BLaER1 treated with 17β-estradiol and CSF1 and Interleukin-3, amounts not matched to agents 10 nM and 100 nM (cell line): ENCODE results near the gene CTIF.
A peak's percentile ranks its signal among the peaks of the same experiment; 100 is the strongest.

Experiments used
- H3K27ac ChIP-seq, 11 experiments: shearing (Covaris generic); formaldehyde crosslinking; 2 replicates each; pipeline ENCODE4 v1.8.1; 2022
- H3K27me3 ChIP-seq, 11 experiments: shearing (Covaris generic); formaldehyde crosslinking; 2 replicates each; pipeline ENCODE4 v1.8.1; 2022
- H3K36me3 ChIP-seq, 11 experiments: shearing (Covaris generic); formaldehyde crosslinking; 2 replicates each; pipeline ENCODE4 v1.8.1; 2022
- H3K4me1 ChIP-seq, 10 experiments: shearing (Covaris generic); formaldehyde crosslinking; 2 replicates each; pipeline ENCODE4 v1.8.1; 2022
- H3K4me2 ChIP-seq, 11 experiments: shearing (Covaris generic); formaldehyde crosslinking; 2 replicates each; pipeline ENCODE4 v1.8.1; 2022
- H3K4me3 ChIP-seq, 10 experiments: shearing (Covaris generic); formaldehyde crosslinking; 2 replicates each; pipeline ENCODE4 v1.8.1; 2022
- H3K9ac ChIP-seq, 11 experiments: shearing (Covaris generic); formaldehyde crosslinking; 2 replicates each; pipeline ENCODE4 v1.8.1; 2022
- H3K9me3 ChIP-seq, 11 experiments: shearing (Covaris generic); formaldehyde crosslinking; replicated peaks in 1 of 11; 2 replicates each; pipeline ENCODE4 v1.8.1; 2022
- H4K20me1 ChIP-seq, 11 experiments: shearing (Covaris generic); formaldehyde crosslinking; 2 replicates each; pipeline ENCODE4 v1.8.1; 2022
- Cebpa-rat ChIP-seq, 11 experiments: shearing (Covaris generic); IDR thresholded peaks; 2 replicates each; pipeline ENCODE4 v1.8.1; 2022

The CTIF gene

DNA sequence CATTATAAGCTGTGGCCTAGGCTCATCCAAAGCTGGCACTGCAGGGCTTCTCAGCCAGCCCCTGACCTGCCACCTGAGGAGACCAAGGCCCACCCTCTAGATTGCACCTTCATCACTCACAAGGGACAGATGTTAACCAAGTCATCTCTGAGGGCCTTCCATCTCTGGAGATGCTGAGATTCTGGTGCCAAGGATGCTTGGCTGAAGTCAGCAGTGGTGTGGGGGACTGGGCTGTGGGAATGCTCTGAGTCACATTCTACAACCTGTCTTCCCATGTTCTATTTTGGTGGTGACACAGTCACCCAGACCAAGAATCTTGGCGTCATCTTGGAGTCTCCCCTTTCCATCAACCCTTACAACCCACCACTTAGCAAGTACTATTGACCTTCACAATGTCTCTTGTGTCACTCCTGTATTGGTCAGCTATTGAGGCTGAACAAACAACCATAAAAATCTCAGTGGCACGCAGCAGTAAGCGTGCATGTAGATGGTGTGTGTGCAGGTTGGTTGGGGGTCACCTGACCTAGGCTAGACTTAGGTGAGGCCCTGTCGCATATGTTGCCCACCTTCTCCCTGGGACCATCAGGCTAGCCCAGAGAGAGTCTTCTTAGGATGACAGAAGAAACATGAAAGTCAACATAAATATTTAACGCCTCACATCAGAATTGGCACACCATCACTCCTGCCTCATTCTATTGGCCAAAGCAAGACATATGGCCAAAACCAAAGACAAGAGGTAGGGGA, 276.9 kb downstream of the CTIF start:
- no peaks in the 10 kb centered on the region for H3K27me3 ChIP-seq
- peaks cover 0 to 38% (median 9%) of the 10 kb centered on the region in 11 experiments; a peak in 7 of 22 replicates for H3K36me3 ChIP-seq
- H3K4me1 ChIP-seq = peaks cover 46 to 99% (median 86%) of the 10 kb centered on the region in 10 experiments
- TF ChIP-seq Cebpa-rat (IDR thresholded peaks at IDR 0.05) = no peak
- peak overlapping the region in 8 of 11 experiments; percentile 10 to 82 (median 76); a peak in 12 of 22 replicates for H3K27ac ChIP-seq
- H4K20me1 ChIP-seq = peaks cover 0 to 8% (median 0%) of the 10 kb centered on the region in 11 experiments; a peak in 2 of 22 replicates
- H3K9ac ChIP-seq = no peak overlapping the region
- peak overlapping the region in 10 of 11 experiments; percentile 13 to 95 (median 82); a peak in 16 of 22 replicates for H3K4me2 ChIP-seq
- no peak overlapping the region for H3K4me3 ChIP-seq
- H3K9me3 ChIP-seq = no peaks in the 10 kb centered on the region

DNA sequence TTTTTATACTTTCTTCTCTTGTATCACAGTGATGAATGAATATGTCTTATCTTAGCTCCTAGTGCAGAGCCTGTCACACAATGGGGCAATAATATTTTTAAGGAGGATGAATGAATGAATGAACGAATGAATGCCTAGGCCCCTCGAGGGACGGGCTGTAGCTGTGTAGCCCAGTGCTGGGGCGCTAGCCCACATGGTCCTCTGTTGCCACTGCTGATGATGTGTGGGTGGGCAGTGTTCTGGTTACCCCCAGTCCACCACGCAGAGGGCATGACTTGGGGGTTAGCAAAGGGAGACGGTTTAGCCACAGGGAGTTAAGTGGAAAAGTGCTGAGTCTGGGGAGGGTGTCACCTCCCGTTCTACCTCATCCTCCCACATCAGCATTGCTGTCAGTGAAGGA, 277.7 kb downstream of the CTIF start:
- H3K27me3 ChIP-seq = no peaks in the 10 kb centered on the region
- H3K4me2 ChIP-seq = peak overlapping the region in 4 of 11 experiments; percentile 7 to 74 (median 18); a peak in 1 of 22 replicates
- no peak overlapping the region for H3K4me3 ChIP-seq
- H3K9me3 ChIP-seq = no peaks in the 10 kb centered on the region
- H3K36me3 ChIP-seq = peaks cover 0 to 38% (median 9%) of the 10 kb centered on the region in 11 experiments; a peak in 7 of 22 replicates
- TF ChIP-seq Cebpa-rat (IDR thresholded peaks at IDR 0.05) = no peak
- peaks cover 49 to 100% (median 93%) of the 10 kb centered on the region in 10 experiments for H3K4me1 ChIP-seq
- peaks cover 0 to 14% (median 0%) of the 10 kb centered on the region in 11 experiments; a peak in 2 of 22 replicates for H4K20me1 ChIP-seq
- no peak overlapping the region for H3K9ac ChIP-seq
- no peak overlapping the region for H3K27ac ChIP-seq

DNA sequence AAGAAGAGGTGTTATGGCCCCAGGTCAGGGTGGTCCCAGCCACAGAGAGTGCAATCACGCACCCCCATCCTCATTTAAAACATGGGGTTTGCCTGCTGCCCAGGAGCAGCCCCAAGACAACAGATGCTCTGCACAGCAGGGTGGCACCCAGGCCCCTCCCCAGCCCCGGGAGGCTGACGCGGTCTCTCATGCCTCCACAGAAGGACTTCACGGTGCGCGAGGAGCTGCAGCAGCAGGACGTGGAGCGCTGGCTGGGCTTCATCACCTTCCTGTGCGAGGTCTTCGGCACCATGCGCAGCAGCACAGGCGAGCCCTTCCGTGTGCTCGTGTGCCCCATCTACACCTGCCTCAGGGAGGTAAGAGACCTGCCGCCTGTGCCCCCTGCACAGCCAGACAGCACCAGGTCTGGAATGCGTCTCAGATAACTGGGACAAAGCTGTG, 278.2 kb downstream of the CTIF start:
- no peak overlapping the region for H3K4me3 ChIP-seq
- no peaks in the 10 kb centered on the region for H3K27me3 ChIP-seq
- H3K4me2 ChIP-seq = peak overlapping the region in 6 of 11 experiments; percentile 7 to 77 (median 24); a peak in 4 of 22 replicates
- H4K20me1 ChIP-seq = peaks cover 0 to 14% (median 0%) of the 10 kb centered on the region in 11 experiments; a peak in 2 of 22 replicates
- no peak for TF ChIP-seq Cebpa-rat (IDR thresholded peaks at IDR 0.05)
- peaks cover 49 to 100% (median 93%) of the 10 kb centered on the region in 10 experiments for H3K4me1 ChIP-seq
- H3K9me3 ChIP-seq = no peaks in the 10 kb centered on the region
- peaks cover 0 to 38% (median 9%) of the 10 kb centered on the region in 11 experiments; a peak in 7 of 22 replicates for H3K36me3 ChIP-seq
- no peak overlapping the region for H3K9ac ChIP-seq
- H3K27ac ChIP-seq = no peak overlapping the region

DNA sequence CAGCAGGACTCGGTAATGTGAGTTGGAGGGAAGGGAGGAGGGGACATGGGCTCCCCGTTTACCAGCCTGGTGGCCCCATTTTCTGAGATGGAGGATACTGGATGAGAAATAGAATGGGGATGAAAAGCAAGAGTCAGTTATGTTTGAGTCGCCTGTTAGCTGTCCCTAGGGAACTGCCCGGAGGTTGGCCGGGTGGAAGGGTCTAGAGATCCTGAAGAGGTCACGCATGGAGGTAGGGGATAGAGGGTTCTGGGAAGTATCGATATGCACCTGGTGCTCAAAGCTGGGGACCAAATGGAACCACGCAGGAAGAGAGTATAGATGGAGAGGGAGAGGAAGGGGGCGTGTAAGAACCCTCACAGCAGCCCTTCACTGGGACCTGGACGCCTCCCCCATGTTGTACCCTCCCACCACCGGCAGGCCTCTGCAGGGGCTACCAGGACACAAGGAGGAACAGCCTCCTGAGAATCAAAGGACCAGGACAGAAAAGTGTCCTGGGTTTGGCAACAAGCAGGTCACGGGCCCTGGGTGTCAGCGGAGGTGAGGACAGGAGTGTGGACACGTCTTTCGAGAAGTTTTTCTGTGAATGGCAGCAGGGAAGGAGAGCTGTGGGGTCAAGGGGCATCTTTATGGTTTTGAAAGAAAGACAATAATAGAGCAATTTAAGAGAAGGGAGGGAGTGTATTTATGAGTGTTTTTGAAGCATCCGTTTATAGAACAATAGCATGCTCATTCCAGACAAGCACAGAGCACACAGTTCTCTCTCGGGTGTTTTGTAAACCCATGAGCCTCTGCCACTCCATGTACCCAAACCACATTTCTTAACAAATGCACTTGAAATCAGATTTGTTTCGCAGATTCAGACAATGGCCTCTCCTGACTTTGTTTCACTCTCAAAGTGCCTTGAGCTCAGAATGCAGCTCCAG, 279.8 kb downstream of the CTIF start:
- Histone ChIP-seq H3K4me3 (no peak overlapping the region), H3K27me3 (no peaks in the 10 kb centered on the region), H3K27ac (peak overlapping the region in 4 of 11 experiments; percentile 2 to 25 (median 4); a peak in 3 of 22 replicates), H3K9ac (0 out of 22 replicates have a peak overlapping the region, but pooled peaks of 2 of the 11 experiments have one; percentile 3 to 36), H3K36me3 (peaks cover 0 to 50% (median 11%) of the 10 kb centered on the region in 11 experiments; a peak in 10 of 22 replicates), H3K9me3 (peaks cover 6 to 13% (median 8%) of the 10 kb centered on the region in 11 experiments), H3K4me1 (peaks cover 36 to 85% (median 78%) of the 10 kb centered on the region in 10 experiments), H3K4me2 (peak overlapping the region in 10 of 11 experiments; percentile 6 to 88 (median 76); a peak in 19 of 22 replicates), H4K20me1 (peaks cover 0 to 14% (median 0%) of the 10 kb centered on the region in 11 experiments; a peak in 2 of 22 replicates)
- TF ChIP-seq Cebpa-rat (IDR thresholded peaks at IDR 0.05) = no peak

DNA sequence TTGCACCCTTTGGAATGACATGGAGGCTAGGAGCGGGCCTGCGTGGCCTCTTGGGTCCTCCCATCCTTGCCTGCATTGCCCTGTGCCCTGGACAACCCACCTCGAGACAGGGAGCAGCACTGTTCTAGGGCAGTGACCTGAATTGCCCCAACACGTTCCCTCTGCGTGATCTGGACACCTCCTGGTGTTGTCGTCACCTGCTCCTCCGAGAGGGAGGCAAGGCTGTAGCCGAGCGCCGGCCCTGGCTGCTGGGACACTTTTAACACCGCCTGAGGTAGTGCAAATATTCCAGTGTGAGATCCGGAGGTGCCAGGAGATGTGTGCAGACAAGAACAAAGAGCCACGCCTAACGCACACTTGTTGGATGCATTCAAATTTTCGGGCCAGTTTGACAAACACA, 280.4 kb downstream of the CTIF start:
- H3K27me3 ChIP-seq = no peaks in the 10 kb centered on the region
- H4K20me1 ChIP-seq = peaks cover 0 to 14% (median 0%) of the 10 kb centered on the region in 11 experiments; a peak in 2 of 22 replicates
- peak overlapping the region in 9 of 11 experiments; percentile 62 to 88 (median 76); a peak in 18 of 22 replicates for H3K4me2 ChIP-seq
- peaks cover 29 to 78% (median 71%) of the 10 kb centered on the region in 10 experiments for H3K4me1 ChIP-seq
- H3K36me3 ChIP-seq = peaks cover 0 to 52% (median 13%) of the 10 kb centered on the region in 11 experiments; a peak in 11 of 22 replicates
- TF ChIP-seq Cebpa-rat (IDR thresholded peaks at IDR 0.05) = no peak
- 0 out of 22 replicates have a peak overlapping the region, but pooled peaks of 1 of the 11 experiments have one; percentile 36 for H3K9ac ChIP-seq
- peaks cover 9 to 20% (median 12%) of the 10 kb centered on the region in 11 experiments for H3K9me3 ChIP-seq
- H3K4me3 ChIP-seq = no peak overlapping the region
- H3K27ac ChIP-seq = peak overlapping the region in 3 of 11 experiments; percentile 2 to 5 (median 3); a peak in 3 of 22 replicates

DNA sequence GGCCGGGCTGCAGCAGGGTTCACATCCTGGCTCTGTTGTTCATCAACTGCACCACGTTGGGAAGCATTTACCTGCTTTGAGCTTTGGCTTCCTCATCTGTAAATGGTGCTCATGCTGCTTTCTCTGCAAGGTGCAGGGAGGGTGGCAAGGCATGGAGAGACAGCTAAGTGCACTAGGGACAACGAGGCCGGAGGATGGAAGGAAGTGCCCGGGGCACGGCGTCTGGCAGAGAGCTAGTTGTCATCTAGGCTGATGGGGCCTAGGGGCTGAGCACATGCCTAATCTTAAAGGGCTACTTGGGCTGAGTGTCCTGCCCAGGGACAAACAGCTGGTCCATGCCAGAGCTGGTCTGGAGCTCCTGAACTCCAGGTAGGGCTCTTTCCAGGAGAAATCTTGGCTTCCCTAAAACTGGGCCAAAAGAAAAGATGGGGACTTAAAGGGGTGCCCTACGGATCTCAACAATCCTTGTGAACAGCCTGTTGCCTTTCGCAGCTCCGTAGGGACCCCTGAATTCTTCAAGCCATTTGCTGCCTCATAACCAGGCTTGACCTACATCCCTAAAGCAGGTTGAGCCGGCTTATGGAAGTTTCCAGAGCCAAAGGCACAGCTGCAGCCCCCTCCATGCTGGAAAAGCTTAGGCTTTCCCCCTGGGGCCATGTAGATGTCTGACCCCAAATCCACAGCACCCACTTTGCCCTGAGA, 281.1 kb downstream of the CTIF start:
- H3K4me2 ChIP-seq = peak overlapping the region; percentile 57 to 88 (median 76); a peak in 21 of 22 replicates
- H3K27ac ChIP-seq = peak overlapping the region in 2 of 11 experiments; percentile 17 to 29; a peak in 1 of 22 replicates
- H3K27me3 ChIP-seq = no peaks in the 10 kb centered on the region
- no peak overlapping the region; a peak in 1 of 22 replicates for H3K9ac ChIP-seq
- H4K20me1 ChIP-seq = peaks cover 0 to 14% (median 0%) of the 10 kb centered on the region in 11 experiments; a peak in 2 of 22 replicates
- H3K4me3 ChIP-seq = no peak overlapping the region
- H3K9me3 ChIP-seq = peaks cover 9 to 24% (median 12%) of the 10 kb centered on the region in 11 experiments
- peaks cover 0 to 52% (median 13%) of the 10 kb centered on the region in 11 experiments; a peak in 11 of 22 replicates for H3K36me3 ChIP-seq
- H3K4me1 ChIP-seq = peaks cover 26 to 74% (median 68%) of the 10 kb centered on the region in 10 experiments
- TF ChIP-seq Cebpa-rat (IDR thresholded peaks at IDR 0.05) = no peak

DNA sequence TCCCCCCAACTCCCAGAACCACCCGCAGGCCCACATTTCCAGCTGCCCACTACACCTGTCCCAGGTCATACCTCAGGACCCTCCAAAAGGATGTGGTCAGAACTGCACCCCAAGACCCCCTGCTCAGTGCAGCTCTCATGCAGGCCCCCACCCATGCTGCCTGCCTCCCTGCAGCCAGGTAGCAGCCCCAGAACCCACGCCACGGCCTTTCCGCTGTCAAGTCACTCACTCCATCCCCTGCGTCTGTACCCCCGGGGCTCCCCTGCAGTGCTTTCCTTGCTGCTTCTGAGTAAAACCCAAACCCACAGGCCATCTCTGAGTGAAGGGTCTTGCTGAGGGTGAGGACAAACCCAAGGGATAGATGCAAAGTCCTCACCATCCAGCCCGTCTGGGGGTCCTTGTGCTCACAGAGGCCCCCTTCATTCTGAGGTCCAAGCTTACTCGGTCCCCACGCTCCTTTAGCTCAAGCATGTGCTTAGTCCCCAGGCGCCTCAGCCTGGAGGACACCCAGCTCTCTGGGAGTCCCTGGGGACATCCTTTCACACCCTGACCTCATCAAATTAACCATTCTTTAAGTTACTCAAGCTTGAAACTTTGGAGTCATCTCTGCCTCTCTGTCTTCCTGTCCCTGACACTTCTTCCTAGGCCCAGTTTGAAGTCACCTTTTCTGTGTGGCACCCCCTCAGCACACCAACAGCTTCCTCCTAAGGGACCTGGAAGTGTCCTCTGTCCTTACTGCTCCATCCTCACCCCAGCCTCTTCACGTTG, 281.8 kb downstream of the CTIF start:
- peaks cover 32 to 74% (median 68%) of the 10 kb centered on the region in 10 experiments for H3K4me1 ChIP-seq
- H3K9ac ChIP-seq = peak overlapping the region in 3 of 11 experiments; percentile 2 to 14 (median 11); a peak in 3 of 22 replicates
- peaks cover 0 to 14% (median 0%) of the 10 kb centered on the region in 11 experiments; a peak in 2 of 22 replicates for H4K20me1 ChIP-seq
- peaks cover 0 to 52% (median 13%) of the 10 kb centered on the region in 11 experiments; a peak in 11 of 22 replicates for H3K36me3 ChIP-seq
- no peak for TF ChIP-seq Cebpa-rat (IDR thresholded peaks at IDR 0.05)
- H3K4me2 ChIP-seq = peak overlapping the region; percentile 57 to 88 (median 76)
- H3K9me3 ChIP-seq = peaks cover 9 to 24% (median 12%) of the 10 kb centered on the region in 11 experiments
- H3K4me3 ChIP-seq = no peak overlapping the region
- peak overlapping the region in 6 of 11 experiments; percentile 2 to 46 (median 22); a peak in 7 of 22 replicates for H3K27ac ChIP-seq
- H3K27me3 ChIP-seq = no peaks in the 10 kb centered on the region
